ENCODE results near the gene HTR1E. TPM values are rescaled to one million over a fixed set of nuclear protein-coding genes. Genes with fewer than 3 reads are reported as not detected.

The HTR1E gene
- total and polyA plus RNA-seq, 2 of the 8 experiments (the other 6 are each of a cell fraction or from before 2014, with no cell fraction given) = 0.09 TPM; not detected in 1

DNA sequence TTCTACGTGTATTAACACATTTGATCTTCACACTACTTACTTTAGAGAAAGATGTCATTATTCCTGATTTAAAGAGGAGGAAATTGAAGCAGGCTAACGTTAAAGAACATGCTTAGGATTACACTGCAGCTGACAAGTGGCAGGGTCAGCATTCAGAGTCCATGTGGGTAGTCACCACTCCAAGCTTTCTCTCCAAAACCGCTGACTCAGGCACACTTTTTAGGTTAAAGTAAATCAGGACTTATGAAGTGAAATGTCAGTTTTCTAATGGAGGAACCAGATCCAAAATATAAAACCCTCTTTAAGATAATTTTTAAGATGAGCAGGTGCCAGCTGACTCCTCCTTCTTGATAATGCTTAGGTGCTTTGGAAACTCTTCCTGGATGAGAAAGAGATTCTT is 75.4 kb downstream of the HTR1E start:
- H2BK5ac ChIP-seq (ENCODE audit: low read depth, low read length) = no peak overlapping the region
- POLR2A ChIA-PET (ENCODE audit: partially characterized antibody) = no interaction called here
- no peak overlapping the region for H3K4ac ChIP-seq (replicated peaks; ENCODE audit: insufficient read length, low read depth, low read length)
- no peak overlapping the region for H2BK20ac ChIP-seq (ENCODE audit: low read length)
- no peaks in the 10 kb centered on the region for H3K79me1 ChIP-seq (ENCODE audit: low read depth, low read length)
- CTCF ChIA-PET (ENCODE audit: partially characterized antibody) = no interaction called here
- H3K9ac ChIP-seq (replicated peaks in 1 of 4; ENCODE audit: extremely low read depth in 1 of 4, low read depth in 3 of 4, low read length in 3 of 4) = no peak overlapping the region
- H3K9me3 ChIP-seq (ENCODE audit: insufficient read depth in 2 of 2, low read depth in 1 of 2, low read length in 1 of 2) = peaks cover 9 to 17% of the 10 kb centered on the region in 2 experiments; a peak in 3 of 4 replicates
- H2BK120ac ChIP-seq (replicated peaks; ENCODE audit: low read depth, low read length) = no peak overlapping the region
- DNase-seq (ENCODE audit: low read depth in 1 of 2, low spot score in 2 of 2) (no peak), FAIRE-seq (no peak)
- H3K4me1 ChIP-seq (replicated peaks in 1 of 4; ENCODE audit: control insufficient read depth in 3 of 4, insufficient read depth in 4 of 4, low read length in 3 of 4) = no peaks in the 10 kb centered on the region
- no peaks in the 10 kb centered on the region for H3K27me3 ChIP-seq (replicated peaks in 1 of 4; ENCODE audit: control insufficient read depth in 3 of 4, extremely low read depth in 1 of 4, insufficient read depth in 3 of 4, low read length in 3 of 4)
- H3K14ac ChIP-seq (ENCODE audit: insufficient read length) = no peak overlapping the region
- no peak overlapping the region for H2AK5ac ChIP-seq (ENCODE audit: low read depth, low read length)
- no peak overlapping the region for H3K4me3 ChIP-seq (ENCODE audit: extremely low read depth in 1 of 4, insufficient read depth in 2 of 4, low read depth in 3 of 4, low read length in 4 of 4)
- H3K23me2 ChIP-seq (ENCODE audit: low read depth, low read length) = no peaks in the 10 kb centered on the region
- H3K36me3 ChIP-seq (ENCODE audit: control insufficient read depth in 2 of 4, insufficient read depth in 4 of 4, low read length in 3 of 4) = no peaks in the 10 kb centered on the region; a peak in 2 of 8 replicates
- no peak overlapping the region for H4K8ac ChIP-seq (ENCODE audit: extremely low read depth, insufficient read depth, low read length)
- 78% methylated on average over 3 of the region's 3 CpGs; no CpG with 5 or more reads in 1 of the 2 experiments for WGBS, 2 experiments (ENCODE audit: extremely low coverage in 1 of 2, insufficient coverage in 1 of 2, insufficient read length in 1 of 2, insufficient replicate concordance in 2 of 2, low coverage in 1 of 2, low lambda C conversion rate in 2 of 2, missing lambda C conversion rate in 1 of 2)
- H4K20me1 ChIP-seq (replicated peaks in 1 of 2; ENCODE audit: control insufficient read depth in 1 of 2, insufficient read depth in 2 of 2, low read length in 2 of 2) = peaks cover 0 to 2% of the 10 kb centered on the region in 2 experiments
- no peak for TF ChIP-seq TCF12 (IDR thresholded peaks at IDR 0.05; ENCODE audit: low read depth, low read length)
- no peak for TF ChIP-seq PHF8 (conservative IDR thresholded peaks at IDR 0.05; ENCODE audit: low read depth, low read length)
- TF ChIP-seq TBP (IDR thresholded peaks at IDR 0.05; ENCODE audit: low read depth, low read length) = no peak
- TF ChIP-seq SIN3A (conservative IDR thresholded peaks at IDR 0.05 in 1 of 2, IDR thresholded peaks at IDR 0.05 in 1 of 2; ENCODE audit: low read depth in 1 of 2, low read length in 2 of 2) = no peak
- no peak for TF ChIP-seq MAFK (IDR thresholded peaks at IDR 0.05; ENCODE audit: low read depth, low read length)
- TF ChIP-seq FOSL1 (IDR thresholded peaks at IDR 0.05; ENCODE audit: insufficient read depth, low read depth, low read length) = no peak
- TF ChIP-seq, protein P1, sequence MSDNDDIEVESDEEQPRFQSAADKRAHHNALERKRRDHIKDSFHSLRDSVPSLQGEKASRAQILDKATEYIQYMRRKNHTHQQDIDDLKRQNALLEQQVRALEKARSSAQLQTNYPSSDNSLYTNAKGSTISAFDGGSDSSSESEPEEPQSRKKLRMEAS (IDR thresholded peaks at IDR 0.05) = no peak
- H3K18ac ChIP-seq (ENCODE audit: extremely low read depth, low read length) = no peak overlapping the region
- no peak overlapping the region for H2BK15ac ChIP-seq (ENCODE audit: low read length)
- H3K56ac ChIP-seq (replicated peaks; ENCODE audit: insufficient read length, low read depth, low read length) = no peak overlapping the region
- no peak overlapping the region for H3K23ac ChIP-seq (ENCODE audit: insufficient read length)
- no peaks in the 10 kb centered on the region for H3K79me2 ChIP-seq (ENCODE audit: control insufficient read depth in 1 of 2, insufficient read depth in 2 of 2, low read length in 2 of 2)
- no peak overlapping the region for H2AFZ ChIP-seq (ENCODE audit: low read length)
- no peak overlapping the region for H4K91ac ChIP-seq (replicated peaks; ENCODE audit: insufficient read length, low read length)
- no peak overlapping the region for H4K5ac ChIP-seq (ENCODE audit: insufficient read length, low read depth, low read length)
- no peak overlapping the region for H2BK12ac ChIP-seq (ENCODE audit: low read depth, low read length)
- no peak overlapping the region for H3K27ac ChIP-seq (ENCODE audit: low read depth, low read length)
- no peak overlapping the region for H3K4me2 ChIP-seq (ENCODE audit: insufficient read depth in 1 of 2, low read depth in 2 of 2, low read length in 2 of 2)
